HepG2 (cell line): ENCODE data around the gene SNRNP35. TPM values are rescaled to one million over a fixed set of nuclear protein-coding genes. Genes with fewer than 3 reads are reported as not detected.

Experiments
- FOSL2 ChIP-seq: sonication (generic); formaldehyde crosslinking; IDR thresholded peaks from 2 replicates; pipeline ENCODE4 v1.4.0; 2020; ENCODE audit warnings: missing genetic modification reagents
- HNF4G ChIP-seq, 2 experiments: sonication (generic) in 1 of 2; formaldehyde crosslinking in 1 of 2; IDR thresholded peaks; 2 replicates each; pipeline versions ENCODE4 v1.4.0 to v1.6.1; 2011 to 2020; ENCODE audit warnings: borderline replicate concordance in 2 of 2, low read depth in 2 of 2, mild to moderate bottlenecking in 2 of 2, low read length in 1 of 2, missing genetic modification reagents in 1 of 2, moderate library complexity in 1 of 2
- IRF2 ChIP-seq: IDR thresholded peaks from 2 replicates; pipeline ENCODE4 v1.6.1; 2018; ENCODE audit warnings: missing genetic modification reagents, missing compliant biosample characterization
- KLF13 ChIP-seq: sonication (generic); formaldehyde crosslinking; IDR thresholded peaks from 2 replicates; pipeline ENCODE4 v1.4.0; 2020; ENCODE audit warnings: mild to moderate bottlenecking, missing genetic modification reagents
- KLF16 ChIP-seq, 2 experiments: sonication (generic) in 1 of 2; formaldehyde crosslinking in 1 of 2; IDR thresholded peaks; 2 replicates each; pipeline versions ENCODE4 v1.6.1 to v1.8.0; 2016 to 2023; ENCODE audit warnings: missing genetic modification reagents in 2 of 2, missing compliant biosample characterization in 1 of 2
- KLF9 ChIP-seq: IDR thresholded peaks from 2 replicates; pipeline ENCODE4 v1.6.1; 2016; ENCODE audit warnings: low read depth
- MIER2 ChIP-seq: IDR thresholded peaks from 2 replicates; pipeline ENCODE4 v1.6.1; 2016; ENCODE audit warnings: missing biosample characterization, missing genetic modification reagents
- PCBP1 ChIP-seq: fragments of 200-400 bp; formaldehyde crosslinking; IDR thresholded peaks from 2 replicates; pipeline ENCODE4 v1.6.1; 2017; ENCODE audit warnings: mild to moderate bottlenecking, low read depth, low read length, borderline replicate concordance
- POLR2AphosphoS5 ChIP-seq: IDR thresholded peaks from 2 replicates; pipeline ENCODE4 v1.6.1; 2012; ENCODE audit warnings: low read depth, low read length
- REPIN1 ChIP-seq: sonication (generic); formaldehyde crosslinking; IDR thresholded peaks from 2 replicates; pipeline ENCODE4 v1.8.0; 2022; ENCODE audit warnings: missing genetic modification reagents, low read depth, mild to moderate bottlenecking, borderline replicate concordance
- RFX1 ChIP-seq: fragments of 450-650 bp; IDR thresholded peaks from 2 replicates; pipeline ENCODE4 v1.6.1; 2017
- SMAD3 ChIP-seq: sonication (generic); formaldehyde crosslinking; IDR thresholded peaks from 2 replicates; pipeline ENCODE4 v1.4.0; 2020; ENCODE audit warnings: missing genetic modification reagents
- SYNCRIP ChIP-seq: fragments of 200-400 bp; formaldehyde crosslinking; IDR thresholded peaks from 2 replicates; pipeline ENCODE4 v1.6.1; 2018; ENCODE audit warnings: mild to moderate bottlenecking, low read depth, low read length; ENCODE audit not compliant: insufficient read depth
- TBX2 ChIP-seq: sonication (generic); formaldehyde crosslinking; IDR thresholded peaks from 2 replicates; pipeline ENCODE4 v1.5.0; 2020; ENCODE audit warnings: missing genetic modification reagents, mild to moderate bottlenecking, borderline replicate concordance
- ZFP37 ChIP-seq: sonication (generic); formaldehyde crosslinking; IDR thresholded peaks from 2 replicates; pipeline ENCODE4 v1.4.0; 2020; ENCODE audit warnings: missing genetic modification reagents, borderline replicate concordance
- ZFY ChIP-seq: sonication (generic); formaldehyde crosslinking; IDR thresholded peaks from 2 replicates; pipeline ENCODE4 v1.4.0; 2020; ENCODE audit warnings: missing genetic modification reagents
- ZNF138 ChIP-seq: sonication (generic); formaldehyde crosslinking; IDR thresholded peaks from 2 replicates; pipeline ENCODE4 v1.5.0; 2020; ENCODE audit warnings: mild to moderate bottlenecking, low read depth, missing genetic modification reagents
- ZNF292 ChIP-seq: sonication (generic); formaldehyde crosslinking; IDR thresholded peaks from 2 replicates; pipeline ENCODE4 v1.8.1; 2022; ENCODE audit warnings: mild to moderate bottlenecking, low read depth, missing genetic modification reagents, borderline replicate concordance
- ZNF616 ChIP-seq: sonication (generic); formaldehyde crosslinking; IDR thresholded peaks from 2 replicates; pipeline ENCODE4 v1.5.0; 2020; ENCODE audit warnings: low read depth, mild to moderate bottlenecking, missing genetic modification reagents
- ZNF777 ChIP-seq: sonication (generic); formaldehyde crosslinking; IDR thresholded peaks from 2 replicates; pipeline ENCODE4 v1.4.0; 2020; ENCODE audit warnings: missing genetic modification reagents
- ZNF792 ChIP-seq: IDR thresholded peaks from 2 replicates; pipeline ENCODE4 v1.6.1; 2016
- polyA plus RNA-seq, 8 experiments: library from polyadenylated mRNA; depleted of rRNA in 3 of 8; stranded (reverse) in 7 of 8; unstranded in 1 of 8; fragments of >200 nt; fragmentation: Illumina TruSeq in 4 of 8; extraction: Trizol in 4 of 8; gene quantifications; 2 replicates each; pipeline versions ENCODE4 v1.2.1 to v1.2.3, GENCODE V29; 2011 to 2016; ENCODE audit warnings: low read depth in 4 of 8, missing spikeins in 1 of 8, mixed read lengths in 1 of 8; ENCODE audit not compliant: insufficient read depth in 1 of 8
- total RNA-seq, 5 experiments: library from RNA; depleted of rRNA; stranded (reverse); fragments of >200 nt; fragmentation: Illumina TruSeq; extraction: Trizol; gene quantifications; 2 replicates each; pipeline ENCODE4 v1.2.3, GENCODE V29; 2016; ENCODE audit warnings: low read depth in 1 of 5
- TF ChIP-seq, protein P1 (sequence below): sonication (generic); formaldehyde crosslinking; IDR thresholded peaks from 2 replicates; pipeline ENCODE4 v1.5.1; 2020; ENCODE audit warnings: missing genetic modification reagents, mild to moderate bottlenecking, borderline replicate concordance
- TF ChIP-seq, protein P2 (sequence below): IDR thresholded peaks from 2 replicates; pipeline ENCODE4 v1.6.1; 2018; ENCODE audit warnings: missing genetic modification reagents
- TF ChIP-seq, protein P3 (sequence below): sonication (generic); formaldehyde crosslinking; IDR thresholded peaks from 2 replicates; pipeline ENCODE4 v1.4.0; 2020; ENCODE audit warnings: mild to moderate bottlenecking, missing genetic modification reagents

The SNRNP35 gene
- total and polyA plus RNA-seq, 2 of the 13 experiments (the other 11 are each of a cell fraction or from before 2014, with no cell fraction given): 11.3 to 22.6 TPM

DNA sequence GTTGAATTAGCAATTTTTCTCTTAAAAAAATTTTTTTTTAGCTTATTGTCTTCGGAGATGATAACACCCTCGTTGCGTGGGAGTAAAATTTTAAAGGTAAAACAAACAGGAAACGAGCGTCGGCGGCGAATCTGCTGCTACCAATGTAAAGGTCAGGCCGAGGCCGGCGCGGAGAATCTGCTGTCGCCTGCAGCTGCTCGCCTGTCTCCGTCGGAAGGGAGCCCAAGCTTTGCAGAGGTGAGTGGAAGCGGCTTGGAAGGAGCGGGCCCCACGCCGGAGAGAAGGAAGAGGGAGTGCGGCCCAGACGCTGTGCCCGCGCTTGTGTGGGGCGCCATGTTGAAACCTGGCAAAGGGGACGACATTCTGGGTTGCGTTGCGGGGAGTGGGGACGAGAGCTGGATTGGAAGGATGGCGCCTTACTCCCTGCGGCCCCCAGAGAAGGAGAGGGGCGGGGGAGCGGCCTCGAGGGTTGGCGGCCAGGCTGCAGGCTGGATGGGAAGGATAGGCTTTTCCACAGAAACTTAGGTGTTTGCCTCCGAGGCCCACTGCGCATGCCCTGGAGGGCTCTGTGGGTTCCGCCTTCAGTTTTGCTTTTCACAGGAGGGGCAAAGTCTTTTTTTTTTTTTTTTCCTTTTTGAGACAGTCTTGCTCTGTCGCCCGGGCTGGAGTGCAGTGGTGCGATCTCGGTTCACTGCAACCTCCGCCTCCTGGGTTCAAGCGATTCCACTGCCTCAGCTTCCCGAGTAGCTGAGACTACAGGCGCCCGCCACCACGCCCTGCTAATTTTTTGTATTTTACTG, at the start of gene SNRNP35 (continued):
- TF ChIP-seq KLF13 (CRISPR knock-in tag): 0 out of 2 replicates have a peak, but pooled peaks have one; percentile 51
- TF ChIP-seq RFX1: no peak
- peak; percentile 49 for TF ChIP-seq POLR2AphosphoS5
- 0 out of 2 replicates have a peak, but pooled peaks have one; percentile 44 for TF ChIP-seq ZNF616 (CRISPR knock-in tag)
- TF ChIP-seq ZNF777 (CRISPR knock-in tag): peak; percentile 95
- TF ChIP-seq ZFP37: peak; percentile 76; the same call in 1 of the 2 replicates
- TF ChIP-seq FOSL2 (CRISPR knock-in tag): 0 out of 2 replicates have a peak, but pooled peaks have one; percentile 36
- TF ChIP-seq SMAD3 (CRISPR knock-in tag): peak; percentile 83; the same call in 1 of the 2 replicates
- 0 out of 2 replicates have a peak, but pooled peaks have one; percentile 40 for TF ChIP-seq MIER2 (CRISPR knock-in tag)
- no peak for TF ChIP-seq KLF9 (CRISPR knock-in tag)
- no peak for TF ChIP-seq SYNCRIP
- TF ChIP-seq, protein P1, sequence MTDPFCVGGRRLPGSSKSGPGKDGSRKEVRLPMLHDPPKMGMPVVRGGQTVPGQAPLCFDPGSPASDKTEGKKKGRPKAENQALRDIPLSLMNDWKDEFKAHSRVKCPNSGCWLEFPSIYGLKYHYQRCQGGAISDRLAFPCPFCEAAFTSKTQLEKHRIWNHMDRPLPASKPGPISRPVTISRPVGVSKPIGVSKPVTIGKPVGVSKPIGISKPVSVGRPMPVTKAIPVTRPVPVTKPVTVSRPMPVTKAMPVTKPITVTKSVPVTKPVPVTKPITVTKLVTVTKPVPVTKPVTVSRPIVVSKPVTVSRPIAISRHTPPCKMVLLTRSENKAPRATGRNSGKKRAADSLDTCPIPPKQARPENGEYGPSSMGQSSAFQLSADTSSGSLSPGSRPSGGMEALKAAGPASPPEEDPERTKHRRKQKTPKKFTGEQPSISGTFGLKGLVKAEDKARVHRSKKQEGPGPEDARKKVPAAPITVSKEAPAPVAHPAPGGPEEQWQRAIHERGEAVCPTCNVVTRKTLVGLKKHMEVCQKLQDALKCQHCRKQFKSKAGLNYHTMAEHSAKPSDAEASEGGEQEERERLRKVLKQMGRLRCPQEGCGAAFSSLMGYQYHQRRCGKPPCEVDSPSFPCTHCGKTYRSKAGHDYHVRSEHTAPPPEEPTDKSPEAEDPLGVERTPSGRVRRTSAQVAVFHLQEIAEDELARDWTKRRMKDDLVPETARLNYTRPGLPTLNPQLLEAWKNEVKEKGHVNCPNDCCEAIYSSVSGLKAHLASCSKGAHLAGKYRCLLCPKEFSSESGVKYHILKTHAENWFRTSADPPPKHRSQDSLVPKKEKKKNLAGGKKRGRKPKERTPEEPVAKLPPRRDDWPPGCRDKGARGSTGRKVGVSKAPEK (CRISPR knock-in tag): peak; percentile 29; the same call in 1 of the 2 replicates
- TF ChIP-seq PCBP1: peak; percentile 65; the same call in 1 of the 2 replicates
- TF ChIP-seq ZNF792 (CRISPR knock-in tag): peak; percentile 12; the same call in 1 of the 2 replicates
- no peak for TF ChIP-seq HNF4G (IDR thresholded peaks at IDR 0.05; ENCODE audit: borderline replicate concordance, low read depth, low read length)
- TF ChIP-seq HNF4G (CRISPR knock-in tag; IDR thresholded peaks at IDR 0.05; ENCODE audit: borderline replicate concordance, low read depth): 0 out of 2 replicates have a peak, but pooled peaks have one; percentile 30
- peak in 1 of 2 experiments; percentile 79; a peak in 2 of 4 replicates for TF ChIP-seq KLF16 (CRISPR knock-in tag; IDR thresholded peaks at IDR 0.05)
- TF ChIP-seq, protein P2, sequence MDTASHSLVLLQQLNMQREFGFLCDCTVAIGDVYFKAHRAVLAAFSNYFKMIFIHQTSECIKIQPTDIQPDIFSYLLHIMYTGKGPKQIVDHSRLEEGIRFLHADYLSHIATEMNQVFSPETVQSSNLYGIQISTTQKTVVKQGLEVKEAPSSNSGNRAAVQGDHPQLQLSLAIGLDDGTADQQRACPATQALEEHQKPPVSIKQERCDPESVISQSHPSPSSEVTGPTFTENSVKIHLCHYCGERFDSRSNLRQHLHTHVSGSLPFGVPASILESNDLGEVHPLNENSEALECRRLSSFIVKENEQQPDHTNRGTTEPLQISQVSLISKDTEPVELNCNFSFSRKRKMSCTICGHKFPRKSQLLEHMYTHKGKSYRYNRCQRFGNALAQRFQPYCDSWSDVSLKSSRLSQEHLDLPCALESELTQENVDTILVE (CRISPR knock-in tag): peak; percentile 77
- TF ChIP-seq ZFY (CRISPR knock-in tag): peak; percentile 95
- no peak for TF ChIP-seq ZNF138 (CRISPR knock-in tag)
- TF ChIP-seq, protein P3, sequence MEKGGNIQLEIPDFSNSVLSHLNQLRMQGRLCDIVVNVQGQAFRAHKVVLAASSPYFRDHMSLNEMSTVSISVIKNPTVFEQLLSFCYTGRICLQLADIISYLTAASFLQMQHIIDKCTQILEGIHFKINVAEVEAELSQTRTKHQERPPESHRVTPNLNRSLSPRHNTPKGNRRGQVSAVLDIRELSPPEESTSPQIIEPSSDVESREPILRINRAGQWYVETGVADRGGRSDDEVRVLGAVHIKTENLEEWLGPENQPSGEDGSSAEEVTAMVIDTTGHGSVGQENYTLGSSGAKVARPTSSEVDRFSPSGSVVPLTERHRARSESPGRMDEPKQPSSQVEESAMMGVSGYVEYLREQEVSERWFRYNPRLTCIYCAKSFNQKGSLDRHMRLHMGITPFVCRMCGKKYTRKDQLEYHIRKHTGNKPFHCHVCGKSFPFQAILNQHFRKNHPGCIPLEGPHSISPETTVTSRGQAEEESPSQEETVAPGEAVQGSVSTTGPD (CRISPR knock-in tag): peak; percentile 64
- peak; percentile 78 for TF ChIP-seq TBX2
- TF ChIP-seq REPIN1 (CRISPR knock-in tag): peak; percentile 65; the same call in 1 of the 2 replicates
- TF ChIP-seq ZNF292 (CRISPR knock-in tag): no peak
- peak; percentile 69 for TF ChIP-seq IRF2 (CRISPR knock-in tag)
